K562 (cell line): Measurements from ENCODE around the gene UBXN6. TPM values are rescaled to one million over a fixed set of nuclear protein-coding genes. Genes with fewer than 3 reads are reported as not detected.

Source experiments
- ATAC-seq: fragments of 200-7000 bp; cut with Tn5 transposase; 3 replicates; pipeline ENCODE4 v1.9.1; 2020; ENCODE audit warnings: moderate library complexity
- BruUV-seq: library from RNA; stranded (reverse); fragments of 400-500 nt; replicated peaks from 2 replicates; lab custom pipeline; 2021; lab: Mats Ljungman, UMichigan
- CTCF ChIA-PET: fragments of 300-600 bp; formaldehyde crosslinking; extraction: SDS; loops from one replicate; lab custom pipeline; 2021; ENCODE audit warnings: low intra/inter-chr PET ratio; lab: Yijun Ruan, JAX
- POLR2A ChIA-PET: fragments of 300-600, 350-650 bp; sonication (Branson Sonifier 250); formaldehyde crosslinking; extraction: SDS; loops from one replicate; lab custom pipeline; 2021; ENCODE audit warnings: antibody characterized with exemption, inconsistent platforms; lab: Yijun Ruan, JAX
- DNase-seq, 4 experiments: peaks; one replicate each; pipeline versions ENCODE4 v3.0.0 to v3.0.0-alpha.2; 2011 to 2018; ENCODE audit warnings: low spot score in 3 of 4, mixed read lengths in 3 of 4; ENCODE audit errors: extremely low read depth in 1 of 4
- FAIRE-seq: peaks from 2 replicates; lab custom pipeline; 2011; peaks lifted over from hg19 to GRCh38; lab: Jason Lieb, UNC
- H2AFZ ChIP-seq: 2 replicates; pipeline ENCODE4 v1.6.0; 2011; ENCODE audit warnings: low read depth, low read length, control low read depth, inconsistent platforms
- H3K27ac ChIP-seq: fragments of 200-600 bp; 3 replicates; pipeline ENCODE4 v1.8.0; 2011; ENCODE audit warnings: low read depth, mild to moderate bottlenecking, control low read depth, inconsistent platforms, low read length, moderate library complexity, mixed read lengths; ENCODE audit errors: extremely low read depth
- H3K27me3 ChIP-seq, 2 experiments: fragments of 300-600 bp in 1 of 2; 2 replicates in 1 of 2; 3 replicates in 1 of 2; pipeline versions ENCODE4 v1.6.0 to v1.8.0; 2011; ENCODE audit warnings: inconsistent platforms in 2 of 2, low read length in 2 of 2, mild to moderate bottlenecking in 1 of 2, mixed read lengths in 1 of 2, moderate library complexity in 1 of 2; ENCODE audit not compliant: control insufficient read depth in 2 of 2, insufficient read depth in 2 of 2
- H3K36me3 ChIP-seq: fragments of 300-600 bp; 3 replicates; pipeline ENCODE4 v1.8.0; 2011; ENCODE audit warnings: mild to moderate bottlenecking, low read length, inconsistent platforms; ENCODE audit not compliant: control insufficient read depth, insufficient read depth
- H3K4me1 ChIP-seq, 2 experiments: fragments of 200-600 bp in 1 of 2; replicated peaks in 1 of 2; 2 replicates in 1 of 2; 3 replicates in 1 of 2; pipeline versions ENCODE4 v1.5.1 to v1.8.0; 2011; ENCODE audit warnings: inconsistent platforms in 2 of 2, low read length in 2 of 2, mild to moderate bottlenecking in 1 of 2, mixed read lengths in 1 of 2, moderate library complexity in 1 of 2; ENCODE audit not compliant: control insufficient read depth in 2 of 2, insufficient read depth in 2 of 2
- H3K4me2 ChIP-seq: 2 replicates; pipeline ENCODE4 v1.6.1; 2011; ENCODE audit warnings: low read length, control low read depth, inconsistent platforms, mixed read lengths; ENCODE audit not compliant: insufficient read depth
- H3K4me3 ChIP-seq: fragments of 200-600 bp; sonication (generic), shearing (Covaris generic); 2 replicates; pipeline ENCODE4 v1.5.1; 2016; ENCODE audit warnings: control low read depth, inconsistent platforms
- H3K79me2 ChIP-seq: fragments of 200-600 bp; 3 replicates; pipeline ENCODE4 v1.8.0; 2011; ENCODE audit warnings: low read length, inconsistent platforms; ENCODE audit not compliant: control insufficient read depth, insufficient read depth
- H3K9ac ChIP-seq, 2 experiments: 2 replicates each; pipeline versions ENCODE4 v1.6.0 to v1.6.1; 2011; ENCODE audit warnings: low read depth in 2 of 2, low read length in 2 of 2, control low read depth in 1 of 2, inconsistent platforms in 1 of 2, mild to moderate bottlenecking in 1 of 2, mixed read lengths in 1 of 2; ENCODE audit not compliant: insufficient read depth in 1 of 2
- H3K9me1 ChIP-seq: one replicate; pipeline ENCODE4 v1.6.0; 2011; ENCODE audit warnings: inconsistent platforms, mild to moderate bottlenecking, low read length, moderate library complexity; ENCODE audit not compliant: control insufficient read depth, insufficient read depth
- H3K9me3 ChIP-seq: replicated peaks from 2 replicates; pipeline ENCODE4 v1.5.1; 2011; ENCODE audit warnings: low read depth, low read length, inconsistent platforms; ENCODE audit not compliant: control insufficient read depth, insufficient read depth
- H4K20me1 ChIP-seq: replicated peaks from 2 replicates; pipeline ENCODE4 v1.6.1; 2011; ENCODE audit warnings: low read length, inconsistent platforms, mixed read lengths; ENCODE audit not compliant: control insufficient read depth, insufficient read depth
- C11orf30 ChIP-seq: fragments of 450-650 bp; IDR thresholded peaks from 2 replicates; pipeline ENCODE4 v1.6.1; 2016; ENCODE audit warnings: low read depth, mild to moderate bottlenecking
- HDGF ChIP-seq: fragments of 450-650 bp; IDR thresholded peaks from 2 replicates; pipeline ENCODE4 v1.6.1; 2016
- KLF1 ChIP-seq: fragments of 450-650 bp; IDR thresholded peaks from 2 replicates; pipeline ENCODE4 v1.6.1; 2016; ENCODE audit warnings: missing genetic modification characterization, missing compliant biosample characterization
- PML ChIP-seq: IDR thresholded peaks from 2 replicates; pipeline ENCODE4 v1.6.1; 2012; ENCODE audit warnings: low read length, inconsistent platforms
- POLR2G ChIP-seq: fragments of 200-400 bp; formaldehyde crosslinking; IDR thresholded peaks from 2 replicates; pipeline ENCODE4 v1.6.1; 2017; ENCODE audit warnings: low read depth, mild to moderate bottlenecking, antibody characterized with exemption, low read length, moderate library complexity
- SMAD4 ChIP-seq: fragments of 250-450 bp; sonication (Bioruptor Pico); conservative IDR thresholded peaks from 2 replicates; pipeline ENCODE4 v1.8.0; 2021; ENCODE audit warnings: inconsistent platforms, mild to moderate bottlenecking, moderate library complexity
- SRSF7 ChIP-seq: fragments of 200-400 bp; formaldehyde crosslinking; optimal IDR thresholded peaks from 2 replicates; pipeline ENCODE3; 2017; ENCODE audit warnings: mild to moderate bottlenecking, low read depth, low read length
- WGBS: fragments of 100-300 bp; shearing (Covaris generic); methylation state at CpG from one replicate; pipeline ENCODE4 v1.1.6; 2016; ENCODE audit warnings: low coverage, mixed read lengths; ENCODE audit not compliant: insufficient coverage; ENCODE audit errors: missing lambda C conversion rate; 5-methylcytosine and 5-hydroxymethylcytosine counted together
- in situ Hi-C: fragments of 300-500 bp; cut with MboI; formaldehyde crosslinking; loops from 4 replicates; pipeline ENCODE4 v1.15.0; 2018; ENCODE audit warnings: inconsistent platforms, mixed read lengths
- intact Hi-C: fragments of 100-400 bp; cut with micrococcal nuclease; formaldehyde crosslinking; loops from 2 replicates; pipeline ENCODE4 v1.14.2; 2022
- polyA plus RNA-seq, 8 experiments: library from polyadenylated mRNA; depleted of rRNA in 4 of 8; stranded (reverse) in 5 of 8; unstranded in 3 of 8; fragments of >200 nt; fragmentation: Nextera tagmentation in 2 of 8; fragmentation: Illumina TruSeq in 1 of 8; extraction: Ambion mirVana in 2 of 8; extraction: Trizol in 1 of 8; gene quantifications; 2 replicates each; pipeline versions ENCODE4 v1.2.1 to v1.2.3, GENCODE V29; 2011 to 2014; ENCODE audit warnings: inconsistent platforms in 1 of 8, missing spikeins in 1 of 8
- total RNA-seq, 7 experiments: library from RNA; depleted of rRNA in 6 of 7; stranded (reverse); fragments of >200 nt in 6 of 7; fragmentation: Illumina TruSeq in 2 of 7; extraction: Trizol in 2 of 7; gene quantifications; 2 replicates each; pipeline versions ENCODE4 v1.2.1 to v1.2.3, GENCODE V29; 2011 to 2021; ENCODE audit warnings: low replicate concordance in 1 of 7
- TF ChIP-seq, protein P1 (sequence below): sonication (generic); formaldehyde crosslinking; IDR thresholded peaks from 2 replicates; pipeline ENCODE4 v1.8.1; 2023; ENCODE audit warnings: mild to moderate bottlenecking, missing genetic modification reagents
- TF ChIP-seq, protein P2 (sequence below), 2 experiments: fragments of 450-650 bp; IDR thresholded peaks; 2 replicates each; pipeline ENCODE4 v1.6.1; 2016

Gene UBXN6
- total and polyA plus RNA-seq, 9 of the 15 experiments (the other 6 are each of a cell fraction or from before 2014, with no cell fraction given) = 0.48 to 90.2 (median 29.5) TPM

DNA sequence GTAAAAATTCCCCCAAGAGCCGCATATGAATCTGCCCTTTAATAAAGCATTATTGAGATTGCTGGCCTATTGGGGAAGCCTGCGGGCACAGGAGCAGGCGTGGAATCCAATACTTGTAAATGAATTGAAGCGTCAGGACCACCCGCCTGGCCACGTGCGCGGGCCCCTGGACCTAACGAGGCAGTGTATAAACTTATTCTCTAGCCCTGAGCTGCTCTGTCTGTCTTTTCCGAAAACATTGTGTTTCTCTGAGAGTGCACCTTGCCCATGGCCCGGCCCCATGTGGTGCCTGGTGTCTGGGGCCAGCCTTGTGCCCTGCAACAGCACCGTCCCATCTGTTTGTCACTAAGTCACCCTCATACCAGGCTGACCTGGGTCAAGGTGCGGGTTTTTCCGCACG lies 14.4 kb downstream of the UBXN6 start (continued):
- TF ChIP-seq, protein P1, sequence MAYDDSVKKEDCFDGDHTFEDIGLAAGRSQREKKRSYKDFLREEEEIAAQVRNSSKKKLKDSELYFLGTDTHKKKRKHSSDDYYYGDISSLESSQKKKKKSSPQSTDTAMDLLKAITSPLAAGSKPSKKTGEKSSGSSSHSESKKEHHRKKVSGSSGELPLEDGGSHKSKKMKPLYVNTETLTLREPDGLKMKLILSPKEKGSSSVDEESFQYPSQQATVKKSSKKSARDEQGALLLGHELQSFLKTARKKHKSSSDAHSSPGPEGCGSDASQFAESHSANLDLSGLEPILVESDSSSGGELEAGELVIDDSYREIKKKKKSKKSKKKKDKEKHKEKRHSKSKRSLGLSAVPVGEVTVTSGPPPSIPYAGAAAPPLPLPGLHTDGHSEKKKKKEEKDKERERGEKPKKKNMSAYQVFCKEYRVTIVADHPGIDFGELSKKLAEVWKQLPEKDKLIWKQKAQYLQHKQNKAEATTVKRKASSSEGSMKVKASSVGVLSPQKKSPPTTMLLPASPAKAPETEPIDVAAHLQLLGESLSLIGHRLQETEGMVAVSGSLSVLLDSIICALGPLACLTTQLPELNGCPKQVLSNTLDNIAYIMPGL (CRISPR knock-in tag) = no peak
- no peak for TF ChIP-seq HDGF
- no peak for TF ChIP-seq SMAD4 (CRISPR knock-in tag)
- no peak for TF ChIP-seq C11orf30
- no peak for TF ChIP-seq KLF1 (tag)
- no peak for TF ChIP-seq SRSF7
- TF ChIP-seq, all 486 proteins: peak for 0

DNA sequence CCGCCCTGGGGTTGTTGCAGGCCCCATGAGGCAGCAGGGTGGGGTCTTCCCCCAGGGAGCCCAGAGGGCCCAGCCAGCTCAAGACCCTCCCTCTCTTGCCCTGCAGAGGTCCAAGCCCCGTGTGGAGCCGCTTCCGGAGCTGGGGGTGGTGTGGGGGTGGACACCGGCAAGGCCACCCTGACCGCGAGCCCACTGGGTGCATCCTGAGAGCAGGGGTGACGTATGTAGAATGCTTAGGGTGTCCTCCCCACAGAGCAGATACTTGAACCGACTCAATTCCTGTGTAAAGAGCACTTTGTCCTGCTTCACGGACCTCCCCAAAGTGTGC lies 14.8 kb downstream of the UBXN6 start:
- Histone ChIP-seq H3K9me1 (no peaks in the 10 kb centered on the region), H3K36me3 (peaks cover 86% of the 10 kb centered on the region; the same call in 2 of the 3 replicates), H3K27me3 (no peaks in the 10 kb centered on the region)
- TF ChIP-seq POLR2G = peak; percentile 52
- TF ChIP-seq PML = 0 out of 2 replicates have a peak, but pooled peaks have one; percentile 12
- TF ChIP-seq, protein P2, sequence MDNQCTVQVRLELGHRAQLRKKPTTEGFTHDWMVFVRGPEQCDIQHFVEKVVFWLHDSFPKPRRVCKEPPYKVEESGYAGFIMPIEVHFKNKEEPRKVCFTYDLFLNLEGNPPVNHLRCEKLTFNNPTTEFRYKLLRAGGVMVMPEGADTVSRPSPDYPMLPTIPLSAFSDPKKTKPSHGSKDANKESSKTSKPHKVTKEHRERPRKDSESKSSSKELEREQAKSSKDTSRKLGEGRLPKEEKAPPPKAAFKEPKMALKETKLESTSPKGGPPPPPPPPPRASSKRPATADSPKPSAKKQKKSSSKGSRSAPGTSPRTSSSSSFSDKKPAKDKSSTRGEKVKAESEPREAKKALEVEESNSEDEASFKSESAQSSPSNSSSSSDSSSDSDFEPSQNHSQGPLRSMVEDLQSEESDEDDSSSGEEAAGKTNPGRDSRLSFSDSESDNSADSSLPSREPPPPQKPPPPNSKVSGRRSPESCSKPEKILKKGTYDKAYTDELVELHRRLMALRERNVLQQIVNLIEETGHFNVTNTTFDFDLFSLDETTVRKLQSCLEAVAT (IDR thresholded peaks at IDR 0.05) = no peak
- TF ChIP-seq, all 486 proteins: peak for 2
- Histone ChIP-seq H3K4me3 (no peak overlapping the region), H3K4me1 (peaks cover 0 to 54% of the 10 kb centered on the region in 2 experiments; a peak in 3 of 5 replicates), H3K9me3 (no peaks in the 10 kb centered on the region), H3K27ac (no peak overlapping the region), H3K79me2 (no peaks in the 10 kb centered on the region), H3K4me2 (no peak overlapping the region), H2AFZ (no peak overlapping the region), H4K20me1 (no peaks in the 10 kb centered on the region; the same call in 1 of the 2 replicates), H3K9ac (no peak overlapping the region; a peak in 1 of 4 replicates)
- peak; percentile 4; the same call in 2 of the 3 replicates for ATAC-seq
- no peak for DNase-seq
- CTCF ChIA-PET = no interaction called here
- POLR2A ChIA-PET = interaction anchor here (0.5 to 7.4 kb wide), 2 partner anchors 13 to 858 kb away, joined by 3 to 60 read pairs; partner anchors contain the start of gene GIPC3
- in situ Hi-C loops = no loop called here
- FAIRE-seq = no peak
- intact Hi-C loops = no loop called here
- WGBS = 87% methylated on average over 8 of the region's 10 CpGs
- BruUV-seq = no TSS peak
